IMR-90 (cell line): ENCODE data around the gene MYL10. TPM values are rescaled to one million over a fixed set of nuclear protein-coding genes. Genes with fewer than 3 reads are reported as not detected.

ENCODE experiments used
- ATAC-seq: fragments of 200-7000 bp; cut with Tn5 transposase; 2 replicates; pipeline ENCODE4 v1.9.1; 2020; ENCODE audit warnings: low read depth, mild to moderate bottlenecking, moderate library complexity
- BruUV-seq: library from RNA; stranded (reverse); fragments of 400-500 nt; replicated peaks from 2 replicates; lab custom pipeline; 2021; lab: Mats Ljungman, UMichigan
- CTCF ChIA-PET: fragments of 300-600 bp; formaldehyde crosslinking; extraction: SDS; loops from one replicate; lab custom pipeline; 2021; ENCODE audit warnings: antibody characterized with exemption; lab: Yijun Ruan, JAX
- POLR2A ChIA-PET: fragments of 300-600 bp; sonication (Branson Sonifier 250); formaldehyde crosslinking; loops from one replicate; lab custom pipeline; 2022; ENCODE audit warnings: antibody characterized with exemption; ENCODE audit not compliant: unreplicated experiment; lab: Charles Lee
- DNase-seq: peaks from one replicate; pipeline ENCODE4 v3.0.0; 2013
- H2AFZ ChIP-seq: replicated peaks from 2 replicates; pipeline ENCODE3; 2013; ENCODE audit warnings: low read length, mild to moderate bottlenecking; ENCODE audit not compliant: poor library complexity
- H2AK5ac ChIP-seq: 2 replicates; pipeline ENCODE4 v1.6.1; 2013; ENCODE audit warnings: low read depth, low read length, inconsistent platforms
- H2AK9ac ChIP-seq: replicated peaks from 2 replicates; pipeline ENCODE3; 2013; ENCODE audit warnings: mild to moderate bottlenecking, low read depth, low read length, moderate library complexity; ENCODE audit not compliant: poor library complexity
- H2BK120ac ChIP-seq: 2 replicates; pipeline ENCODE4 v1.6.1; 2013; ENCODE audit warnings: low read depth, low read length, inconsistent platforms
- H2BK15ac ChIP-seq: 3 replicates; pipeline ENCODE4 v1.6.1; 2013; ENCODE audit warnings: low read depth, low read length, inconsistent platforms
- H2BK20ac ChIP-seq: 2 replicates; pipeline ENCODE4 v1.6.1; 2013; ENCODE audit warnings: low read depth, mild to moderate bottlenecking, inconsistent platforms, low read length, moderate library complexity
- H2BK5ac ChIP-seq: 2 replicates; pipeline ENCODE4 v1.6.1; 2013; ENCODE audit warnings: mild to moderate bottlenecking, low read depth, low read length, inconsistent platforms; ENCODE audit not compliant: poor library complexity, severe bottlenecking
- H3K14ac ChIP-seq: replicated peaks from 2 replicates; pipeline ENCODE4 v1.6.1; 2013; ENCODE audit warnings: low read depth, low read length, inconsistent platforms
- H3K18ac ChIP-seq: 2 replicates; pipeline ENCODE4 v1.6.1; 2013; ENCODE audit warnings: low read depth, low read length, control low read depth
- H3K23ac ChIP-seq: 2 replicates; pipeline ENCODE4 v1.6.1; 2013; ENCODE audit warnings: low read depth, low read length, inconsistent platforms
- H3K27ac ChIP-seq: 2 replicates; pipeline ENCODE4 v1.5.1; 2013; ENCODE audit warnings: mild to moderate bottlenecking, control low read depth, low read length; ENCODE audit not compliant: insufficient read depth
- H3K27me3 ChIP-seq: 2 replicates; pipeline ENCODE4 v1.6.1; 2013; ENCODE audit warnings: low read length; ENCODE audit not compliant: control insufficient read depth, insufficient read depth
- H3K36me3 ChIP-seq: 2 replicates; pipeline ENCODE4 v1.6.1; 2013; ENCODE audit warnings: low read length, mixed read lengths; ENCODE audit not compliant: control insufficient read depth, insufficient read depth
- H3K4ac ChIP-seq: 2 replicates; pipeline ENCODE4 v1.6.1; 2013; ENCODE audit warnings: low read depth, low read length, inconsistent platforms
- H3K4me1 ChIP-seq: 2 replicates; pipeline ENCODE4 v1.6.1; 2013; ENCODE audit warnings: low read length, mixed read lengths; ENCODE audit not compliant: control insufficient read depth, insufficient read depth
- H3K4me2 ChIP-seq: 2 replicates; pipeline ENCODE4 v1.6.1; 2013; ENCODE audit warnings: low read depth, mild to moderate bottlenecking, control low read depth, low read length, moderate library complexity
- H3K4me3 ChIP-seq: 2 replicates; pipeline ENCODE4 v1.5.1; 2013; ENCODE audit warnings: low read depth, mild to moderate bottlenecking, control low read depth, low read length, moderate library complexity; ENCODE audit not compliant: insufficient read depth
- H3K56ac ChIP-seq: 2 replicates; pipeline ENCODE4 v1.6.1; 2013; ENCODE audit warnings: low read length, inconsistent platforms; ENCODE audit not compliant: insufficient read depth; ENCODE audit errors: extremely low read depth
- H3K79me1 ChIP-seq, 2 experiments: 2 replicates each; pipeline ENCODE4 v1.6.1; 2013; ENCODE audit warnings: low read length in 2 of 2, inconsistent platforms in 1 of 2, low read depth in 1 of 2
- H3K9ac ChIP-seq: 2 replicates; pipeline ENCODE4 v1.6.1; 2013; ENCODE audit warnings: low read depth, low read length, control low read depth
- H3K9me1 ChIP-seq: 2 replicates; pipeline ENCODE4 v1.6.1; 2013; ENCODE audit warnings: low read length, inconsistent platforms; ENCODE audit not compliant: insufficient read depth
- H3K9me3 ChIP-seq: 2 replicates; pipeline ENCODE4 v1.6.1; 2013; ENCODE audit warnings: low read length; ENCODE audit not compliant: control insufficient read depth, insufficient read depth
- H4K20me1 ChIP-seq: 2 replicates; pipeline ENCODE4 v1.6.1; 2013; ENCODE audit warnings: low read length, inconsistent platforms; ENCODE audit not compliant: insufficient read depth
- H4K5ac ChIP-seq: 2 replicates; pipeline ENCODE4 v1.6.1; 2013; ENCODE audit warnings: mild to moderate bottlenecking, low read depth, low read length, control low read depth
- H4K8ac ChIP-seq, 2 experiments: 2 replicates each; pipeline ENCODE4 v1.6.1; 2013; ENCODE audit warnings: low read depth in 2 of 2, low read length in 2 of 2, control low read depth in 1 of 2, inconsistent platforms in 1 of 2
- H4K91ac ChIP-seq: 2 replicates; pipeline ENCODE4 v1.6.1; 2013; ENCODE audit warnings: low read depth, low read length, inconsistent platforms; ENCODE audit not compliant: insufficient read depth
- POLR2A ChIP-seq: IDR thresholded peaks from 2 replicates; pipeline ENCODE4 v1.6.1; 2012; ENCODE audit warnings: mild to moderate bottlenecking, low read depth, low read length
- RFX5 ChIP-seq: IDR thresholded peaks from 2 replicates; pipeline ENCODE4 v1.8.0; 2012; ENCODE audit warnings: low read depth, mild to moderate bottlenecking, low read length, moderate library complexity
- WGBS, 2 experiments: methylation state at CpG; one replicate each; pipeline versions ENCODE4 v1.1.5 to v1.1.7; 2013; ENCODE audit warnings: missing lambda C conversion rate in 2 of 2; ENCODE audit not compliant: insufficient read length in 1 of 2; ENCODE audit errors: extremely low coverage in 2 of 2; 5-methylcytosine and 5-hydroxymethylcytosine counted together
- dilution Hi-C: fragments of 300-500 bp; cut with HindIII; formaldehyde crosslinking; loops from one replicate; pipeline ENCODE4 v1.14.3; 2018; ENCODE audit warnings: low sequenced_read_pairs; ENCODE audit not compliant: unreplicated experiment
- in situ Hi-C: fragments of 300-500 bp; cut with MboI; formaldehyde crosslinking; loops from 3 replicates; pipeline ENCODE4 v1.14.3; 2019; ENCODE audit warnings: low sequenced_read_pairs, inconsistent platforms, mixed read lengths
- intact Hi-C: fragments of 100-400 bp; cut with micrococcal nuclease; formaldehyde crosslinking; loops from 2 replicates; pipeline ENCODE4 v1.10.0; 2022
- polyA plus RNA-seq, 3 experiments: library from polyadenylated mRNA; depleted of rRNA; stranded (reverse); fragments of >200 nt; gene quantifications; 2 replicates each; pipeline ENCODE4 v1.2.3, GENCODE V29; 2012; ENCODE audit warnings: low replicate concordance in 1 of 3
- total RNA-seq: library from RNA; depleted of rRNA; stranded (reverse); fragments of >200 nt; gene quantifications from 2 replicates; pipeline ENCODE4 v1.2.3, GENCODE V29; 2012

Gene MYL10
- total and polyA plus RNA-seq, 2 of the 4 experiments (the other 2 are of a cell fraction), result not detected

- TF ChIP-seq POLR2A (no peak), RFX5 (no peak)
- in situ Hi-C loops, result loop anchor here (10.0 kb wide), 1 partner anchor 626 kb away; no protein-coding TSS in a partner anchor
- Histone ChIP-seq H2BK5ac (no peak overlapping the region), H2AK5ac (no peak overlapping the region), H3K27me3 (peaks cover 29% of the 10 kb centered on the region), H2AK9ac (peak overlapping the region; percentile 28), H2AFZ (no peak overlapping the region), H3K14ac (no peak overlapping the region), H3K9me3 (no peaks in the 10 kb centered on the region), H3K79me1 (no peaks in the 10 kb centered on the region), H3K36me3 (no peaks in the 10 kb centered on the region), H3K23ac (no peak overlapping the region), H4K20me1 (no peaks in the 10 kb centered on the region), H2BK20ac (no peak overlapping the region), H3K27ac (no peak overlapping the region), H3K56ac (no peak overlapping the region), H4K8ac (no peak overlapping the region), H3K4ac (no peak overlapping the region), H3K9ac (no peak overlapping the region), H3K9me1 (no peaks in the 10 kb centered on the region), H3K4me1 (no peaks in the 10 kb centered on the region), H4K5ac (no peak overlapping the region), H3K18ac (no peak overlapping the region), H4K91ac (no peak overlapping the region), H3K4me3 (no peak overlapping the region), H2BK120ac (no peak overlapping the region), H2BK15ac (no peak overlapping the region), H3K4me2 (no peak overlapping the region)
- DNase-seq (no peak), ATAC-seq (no peak)
- ChIA-PET POLR2A (no interaction called here), CTCF (no interaction called here)
- WGBS, 2 experiments, result 57% methylated on average over 10 of the region's 12 CpGs; no CpG with 5 or more reads in 1 of the 2 experiments
- BruUV-seq, result no TSS peak
- intact Hi-C loops, result no loop called here
- dilution Hi-C loops, result no loop called here
Measured at GRCh38 chr7:101608772-101609713, 20.1 kb downstream of the MYL10 start.
